HEK293 (cell line): Measurements from ENCODE around the gene RING1.

Experiments used
- CTCF ChIP-seq: fragments of 450-650 bp; formaldehyde crosslinking; IDR thresholded peaks from 2 replicates; pipeline ENCODE4 v1.5.1; 2016; ENCODE audit warnings: missing biosample characterization, missing genetic modification characterization
- KLF16 ChIP-seq: fragments of 450-650 bp; formaldehyde crosslinking; IDR thresholded peaks from 2 replicates; pipeline ENCODE4 v1.5.1; 2017; ENCODE audit warnings: missing biosample characterization, missing genetic modification characterization
- SP2 ChIP-seq: fragments of 450-650 bp; formaldehyde crosslinking; IDR thresholded peaks from 2 replicates; pipeline ENCODE4 v1.5.1; 2016; ENCODE audit warnings: missing biosample characterization, missing genetic modification characterization
- SP7 ChIP-seq: fragments of 450-650 bp; formaldehyde crosslinking; IDR thresholded peaks from 2 replicates; pipeline ENCODE4 v1.5.1; 2016; ENCODE audit warnings: missing biosample characterization, missing genetic modification characterization
- ZNF138 ChIP-seq: fragments of 450-650 bp; formaldehyde crosslinking; IDR thresholded peaks from 2 replicates; pipeline ENCODE4 v1.5.1; 2016; ENCODE audit warnings: missing biosample characterization, missing genetic modification characterization, borderline replicate concordance
- ZNF19 ChIP-seq: fragments of 450-650 bp; formaldehyde crosslinking; IDR thresholded peaks from 2 replicates; pipeline ENCODE4; 2016; ENCODE audit warnings: missing biosample characterization, missing genetic modification characterization, low read depth
- ZNF221 ChIP-seq: fragments of 450-650 bp; formaldehyde crosslinking; IDR thresholded peaks from 2 replicates; pipeline ENCODE4 v1.5.1; 2017; ENCODE audit warnings: missing biosample characterization, missing genetic modification characterization, borderline replicate concordance
- ZNF311 ChIP-seq: fragments of 450-650 bp; formaldehyde crosslinking; IDR thresholded peaks from 2 replicates; pipeline ENCODE4 v1.5.1; 2017; ENCODE audit warnings: missing biosample characterization, missing genetic modification characterization, borderline replicate concordance
- ZNF404 ChIP-seq: fragments of 450-650 bp; formaldehyde crosslinking; IDR thresholded peaks from 2 replicates; pipeline ENCODE4 v1.5.1; 2017; ENCODE audit warnings: missing biosample characterization, missing genetic modification characterization
- ZNF488 ChIP-seq: fragments of 450-650 bp; formaldehyde crosslinking; IDR thresholded peaks from 2 replicates; pipeline ENCODE4 v1.5.1; 2016; ENCODE audit warnings: missing biosample characterization, missing genetic modification characterization
- ZNF501 ChIP-seq: fragments of 450-650 bp; formaldehyde crosslinking; IDR thresholded peaks from 2 replicates; pipeline ENCODE4 v1.5.1; 2016; ENCODE audit warnings: missing biosample characterization, missing genetic modification characterization
- ZNF558 ChIP-seq: fragments of 450-650 bp; formaldehyde crosslinking; IDR thresholded peaks from 2 replicates; pipeline ENCODE4 v1.5.1; 2016; ENCODE audit warnings: missing biosample characterization, missing genetic modification characterization
- ZNF561 ChIP-seq: fragments of 450-650 bp; IDR thresholded peaks from 2 replicates; pipeline ENCODE4 v1.5.1; 2018; ENCODE audit warnings: missing biosample characterization, missing genetic modification characterization, borderline replicate concordance
- ZNF654 ChIP-seq: fragments of 450-650 bp; formaldehyde crosslinking; IDR thresholded peaks from 2 replicates; pipeline ENCODE4 v1.5.1; 2016; ENCODE audit warnings: low read depth, missing biosample characterization, missing genetic modification characterization
- ZNF704 ChIP-seq: fragments of 450-650 bp; formaldehyde crosslinking; IDR thresholded peaks from 2 replicates; pipeline ENCODE4 v1.5.1; 2016; ENCODE audit warnings: missing biosample characterization, missing genetic modification characterization
- ZNF747 ChIP-seq: fragments of 450-650 bp; formaldehyde crosslinking; IDR thresholded peaks from 2 replicates; pipeline ENCODE4 v1.5.1; 2016; ENCODE audit warnings: missing biosample characterization, missing genetic modification characterization
- ZNF830 ChIP-seq: fragments of 450-650 bp; IDR thresholded peaks from 2 replicates; pipeline ENCODE4 v1.5.0; 2018; ENCODE audit warnings: missing biosample characterization, missing genetic modification characterization, low read depth, mild to moderate bottlenecking, moderate library complexity
- TF ChIP-seq, protein P1 (sequence below): fragments of 450-650 bp; formaldehyde crosslinking; IDR thresholded peaks from 2 replicates; pipeline ENCODE4 v1.5.1; 2017; ENCODE audit warnings: missing biosample characterization, missing genetic modification characterization
- TF ChIP-seq, protein P2 (sequence below): fragments of 450-650 bp; formaldehyde crosslinking; IDR thresholded peaks from 2 replicates; pipeline ENCODE4 v1.5.1; 2016; ENCODE audit warnings: missing biosample characterization, missing genetic modification characterization

RING1 gene

GRCh38 chr6:33197431-33198048 is 10.8 kb upstream of the RING1 start (continued):
- TF ChIP-seq, protein P1, sequence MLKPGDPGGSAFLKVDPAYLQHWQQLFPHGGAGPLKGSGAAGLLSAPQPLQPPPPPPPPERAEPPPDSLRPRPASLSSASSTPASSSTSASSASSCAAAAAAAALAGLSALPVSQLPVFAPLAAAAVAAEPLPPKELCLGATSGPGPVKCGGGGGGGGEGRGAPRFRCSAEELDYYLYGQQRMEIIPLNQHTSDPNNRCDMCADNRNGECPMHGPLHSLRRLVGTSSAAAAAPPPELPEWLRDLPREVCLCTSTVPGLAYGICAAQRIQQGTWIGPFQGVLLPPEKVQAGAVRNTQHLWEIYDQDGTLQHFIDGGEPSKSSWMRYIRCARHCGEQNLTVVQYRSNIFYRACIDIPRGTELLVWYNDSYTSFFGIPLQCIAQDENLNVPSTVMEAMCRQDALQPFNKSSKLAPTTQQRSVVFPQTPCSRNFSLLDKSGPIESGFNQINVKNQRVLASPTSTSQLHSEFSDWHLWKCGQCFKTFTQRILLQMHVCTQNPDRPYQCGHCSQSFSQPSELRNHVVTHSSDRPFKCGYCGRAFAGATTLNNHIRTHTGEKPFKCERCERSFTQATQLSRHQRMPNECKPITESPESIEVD, result no peak
- no peak for TF ChIP-seq ZNF830 (tag by site-specific recombination)
- no peak for TF ChIP-seq ZNF221 (tag by site-specific recombination)
- TF ChIP-seq ZNF704 (tag by site-specific recombination), result no peak
- no peak for TF ChIP-seq ZNF311 (tag by site-specific recombination)
- 0 out of 2 replicates have a peak, but pooled peaks have one; percentile 45 for TF ChIP-seq SP7 (tag by site-specific recombination)
- TF ChIP-seq ZNF404 (tag by site-specific recombination), result no peak
- TF ChIP-seq ZNF138, result no peak
- peak; percentile 34; the same call in 1 of the 2 replicates for TF ChIP-seq SP2 (tag by site-specific recombination)
- TF ChIP-seq ZNF488 (tag by site-specific recombination), result no peak
- no peak for TF ChIP-seq ZNF747
- no peak for TF ChIP-seq ZNF19 (tag by site-specific recombination)
- TF ChIP-seq, protein P2, sequence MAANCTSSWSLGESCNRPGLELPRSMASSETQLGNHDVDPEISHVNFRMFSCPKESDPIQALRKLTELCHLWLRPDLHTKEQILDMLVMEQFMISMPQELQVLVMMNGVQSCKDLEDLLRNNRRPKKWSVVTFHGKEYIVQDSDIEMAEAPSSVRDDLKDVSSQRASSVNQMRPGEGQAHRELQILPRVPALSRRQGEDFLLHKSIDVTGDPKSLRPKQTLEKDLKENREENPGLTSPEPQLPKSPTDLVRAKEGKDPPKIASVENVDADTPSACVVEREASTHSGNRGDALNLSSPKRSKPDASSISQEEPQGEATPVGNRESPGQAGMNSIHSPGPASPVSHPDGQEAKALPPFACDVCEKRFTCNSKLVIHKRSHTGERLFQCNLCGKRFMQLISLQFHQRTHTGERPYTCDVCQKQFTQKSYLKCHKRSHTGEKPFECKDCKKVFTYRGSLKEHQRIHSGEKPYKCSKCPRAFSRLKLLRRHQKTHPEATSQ (tag by site-specific recombination), result no peak
- TF ChIP-seq CTCF (tag by site-specific recombination), result peak; percentile 78
- 0 out of 2 replicates have a peak, but pooled peaks have one; percentile 41 for TF ChIP-seq ZNF561 (tag by site-specific recombination)
- TF ChIP-seq ZNF501 (tag by site-specific recombination), result no peak; the same call in 1 of the 2 replicates
- no peak for TF ChIP-seq ZNF558 (tag by site-specific recombination)
- peak; percentile 63 for TF ChIP-seq ZNF654 (tag by site-specific recombination)
- no peak for TF ChIP-seq KLF16 (tag by site-specific recombination)
